ENCODE results near the gene ZYX.

GRCh38 chr7:143405173-143406001 lies 24.2 kb downstream of the ZYX start:
- TF ChIP-seq CTCF (IDR thresholded peaks at IDR 0.05) (no peak), POLR2A (IDR thresholded peaks at IDR 0.05) (no peak)
